NCI-H510A (cell line): Measurements from ENCODE around the gene PTPN9.
"Not testable (repeated sequence)": the region's sequence is repeated elsewhere in the genome, so short reads cannot be mapped to it uniquely, and the experiment has no call there.

ENCODE experiments used
- DNase-seq: peaks from one replicate; lab custom pipeline; 2025; lab: John Stamatoyannopoulos, UW

PTPN9 gene

DNA sequence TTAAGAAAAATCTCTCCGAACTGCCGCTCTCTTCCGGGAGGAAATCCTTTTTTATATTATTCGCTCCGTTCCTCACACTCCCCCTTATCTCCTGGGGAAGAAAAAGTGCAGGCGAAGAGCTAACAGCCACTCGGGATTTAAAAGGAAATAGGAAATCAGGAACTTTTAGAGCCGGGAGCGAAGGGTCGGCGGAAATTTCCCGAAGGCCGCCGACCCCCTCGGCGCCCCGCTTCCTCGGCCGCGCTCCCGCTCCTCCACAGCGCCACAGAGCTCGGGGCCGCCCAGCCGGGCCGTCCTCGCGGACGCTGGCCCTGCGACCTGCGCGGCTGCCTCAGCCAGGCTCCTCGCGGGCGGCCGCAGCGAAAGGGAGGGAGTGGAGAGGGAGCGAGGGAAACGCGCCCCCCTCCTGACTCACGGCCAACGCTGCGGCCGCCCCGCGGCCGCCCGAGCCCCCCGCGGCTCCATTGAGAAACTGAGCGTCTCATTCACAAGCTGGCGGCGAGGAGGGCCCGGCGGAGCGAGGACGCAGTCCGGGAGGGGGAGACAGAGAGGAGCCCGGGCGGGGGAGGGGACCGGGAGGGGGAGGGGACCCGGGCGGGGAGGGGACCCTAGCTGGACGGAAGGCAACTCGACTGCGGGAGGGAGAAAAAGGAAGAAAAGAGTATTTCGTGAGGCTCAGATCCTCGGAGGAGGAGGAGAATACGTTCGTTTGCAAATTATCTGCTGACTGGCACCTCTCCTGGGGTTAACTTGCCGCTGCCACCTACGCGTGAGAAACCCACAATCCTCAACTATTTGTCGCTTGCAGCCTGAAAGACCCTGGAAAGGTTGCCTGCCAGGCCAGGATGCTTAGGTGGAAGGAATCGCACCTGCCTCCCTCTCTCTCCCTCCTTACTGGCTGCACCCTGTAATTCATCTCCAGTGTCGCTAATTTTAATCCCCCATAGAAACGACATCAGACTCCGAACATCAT is at the start of gene PTPN9:
TSS of gene PTPN9 (minus strand) at position 368 of the 973 bp plus-strand sequence. CDS start 539 bp downstream, outside the sequence.
- DNase-seq: peak; percentile 60

GRCh38 chr15:75625542-75626347 is 46.6 kb upstream of the PTPN9 start, which contains the start of gene SNUPN:
TSS of gene SNUPN (minus strand) at chr15:75625725. CDS start at chr15:75621051, 4,674 bp downstream.
- peak; percentile 48 for DNase-seq

DNA sequence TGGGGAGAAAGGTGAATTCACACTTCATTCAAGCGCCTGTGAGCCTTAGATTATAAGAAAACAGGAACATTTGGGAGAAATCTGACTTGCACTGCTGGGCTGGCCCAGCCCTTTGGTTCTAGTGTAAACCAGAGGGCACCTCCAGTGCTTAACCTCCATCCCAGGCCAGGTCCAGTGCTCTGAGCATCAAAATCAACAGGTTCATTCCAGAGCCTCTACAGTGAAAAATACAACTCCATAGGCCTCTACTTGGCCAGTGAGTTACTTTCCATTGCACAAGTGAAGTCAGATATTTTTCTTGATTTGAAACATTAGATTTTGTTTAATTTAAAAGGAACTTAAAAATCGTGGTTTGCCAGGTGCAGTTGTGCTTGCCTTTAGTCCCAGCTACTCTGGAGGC is 43.4 kb upstream of the PTPN9 start:
- DNase-seq: no peak

DNA sequence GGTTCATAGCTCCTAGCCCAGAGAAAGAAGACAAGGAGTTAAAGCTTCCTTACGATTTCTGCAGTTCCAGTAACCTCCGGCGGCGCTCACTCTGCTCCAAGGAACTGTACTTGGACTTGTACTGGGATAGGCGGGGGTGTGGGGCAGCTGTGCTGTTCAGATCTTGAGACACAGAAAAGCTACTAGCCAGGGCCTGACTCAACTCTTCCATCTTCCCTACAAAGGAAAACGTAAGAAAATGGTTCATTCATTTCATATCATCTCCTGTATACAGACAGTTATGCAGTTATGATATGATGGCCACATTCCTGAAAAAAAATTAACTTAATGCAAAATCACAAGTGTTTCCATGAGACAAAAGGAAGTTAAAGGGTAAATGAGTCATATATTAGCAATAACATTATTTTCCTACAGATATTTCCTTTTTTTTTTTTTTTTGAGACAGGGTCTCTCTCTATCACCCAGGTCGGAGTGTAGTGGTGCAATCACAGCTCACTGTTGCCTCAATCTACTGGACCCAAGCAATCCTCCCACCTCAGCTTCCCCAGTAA is 41.8 kb upstream of the PTPN9 start:
- no peak for DNase-seq

- DNase-seq: no peak
Observed at GRCh38 chr15:75620058-75620820, 41.1 kb upstream of the PTPN9 start.

GRCh38 chr15:75616766-75617165 is 37.7 kb upstream of the PTPN9 start:
- no peak for DNase-seq

- no peak for DNase-seq
Observed at GRCh38 chr15:75606711-75607699, 27.9 kb upstream of the PTPN9 start.

DNA sequence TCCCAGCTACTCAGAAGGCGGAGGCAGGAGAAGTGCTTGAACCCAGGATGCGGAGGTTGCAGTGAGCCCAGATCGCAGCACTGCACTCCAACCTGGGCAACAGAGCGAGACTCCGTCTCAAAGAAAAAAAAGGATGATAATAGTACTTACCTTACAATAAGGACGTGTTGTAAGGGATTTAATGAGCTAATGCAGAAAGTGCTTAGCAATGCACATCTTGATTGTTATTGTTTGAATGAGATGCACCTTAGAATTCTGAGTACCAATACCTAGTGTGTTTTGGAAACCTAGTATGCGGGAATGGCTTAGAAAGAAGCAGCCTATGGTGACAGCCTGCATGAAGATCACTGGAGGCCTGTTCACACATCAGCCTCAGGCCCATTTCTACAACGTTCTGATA is 26.9 kb upstream of the PTPN9 start:
- DNase-seq: no peak

- no peak for DNase-seq
Observed at GRCh38 chr15:75599401-75599800, 20.3 kb upstream of the PTPN9 start.

GRCh38 chr15:75598361-75598760 is 19.2 kb upstream of the PTPN9 start:
- no peak for DNase-seq

- no peak for DNase-seq
Observed at GRCh38 chr15:75597667-75598341, 18.7 kb upstream of the PTPN9 start.

- no peak for DNase-seq
Observed at GRCh38 chr15:75596703-75597345, 17.7 kb upstream of the PTPN9 start.

DNA sequence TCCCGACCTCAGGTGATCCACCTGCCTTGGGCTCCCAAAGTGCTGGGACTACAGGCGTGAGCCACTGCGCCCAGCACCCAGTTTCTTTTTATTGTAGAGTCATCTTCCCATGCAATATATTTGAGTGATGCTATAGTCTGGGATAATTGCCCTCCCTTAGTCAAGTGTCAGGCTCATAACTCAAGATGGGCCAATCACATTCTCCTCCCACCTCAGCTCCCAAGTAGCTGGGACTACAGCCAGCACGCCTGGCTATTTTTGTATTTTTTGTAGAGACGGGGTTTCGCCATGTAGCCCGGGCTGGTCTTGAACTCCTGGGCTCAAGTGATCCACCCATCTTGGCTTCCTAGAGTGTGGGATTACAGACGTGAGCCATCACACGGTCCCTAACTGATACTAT is 15.2 kb upstream of the PTPN9 start:
- no peak for DNase-seq

DNA sequence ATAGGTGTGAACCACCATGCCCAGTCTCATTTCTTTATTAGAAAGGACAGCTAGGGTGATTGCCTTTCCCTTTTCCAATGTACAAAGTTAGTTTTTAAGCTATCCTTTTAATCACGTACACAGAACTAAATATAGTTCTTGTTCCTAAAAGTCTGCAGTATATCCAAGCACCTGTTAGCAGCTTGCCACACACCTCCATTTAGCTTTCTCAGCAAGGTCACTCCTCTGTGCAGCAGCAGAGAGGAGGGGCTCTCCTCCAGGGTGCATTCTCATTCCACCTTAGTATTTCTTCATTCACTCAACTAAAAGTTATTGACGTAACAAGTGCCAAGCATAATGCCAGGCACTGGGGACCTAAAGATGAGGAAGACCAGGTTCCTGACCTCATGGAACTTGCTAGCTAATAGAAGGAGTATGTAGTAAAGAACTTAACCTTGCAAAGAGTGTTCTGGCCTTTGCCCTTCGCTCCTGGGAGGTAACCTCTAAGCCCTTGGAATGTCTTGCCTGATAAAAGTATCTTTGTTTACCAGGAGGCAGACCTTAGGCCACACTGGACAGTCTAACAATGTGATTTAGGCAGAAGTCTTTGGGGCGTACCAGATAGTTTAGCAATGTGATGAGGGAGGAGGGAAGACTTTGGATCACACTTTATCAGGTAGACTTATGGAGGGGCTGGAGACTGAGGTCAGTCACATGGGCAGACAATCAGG is 12.7 kb upstream of the PTPN9 start:
- no peak for DNase-seq

GRCh38 chr15:75590239-75590638 is 11.1 kb upstream of the PTPN9 start:
- no peak for DNase-seq

DNA sequence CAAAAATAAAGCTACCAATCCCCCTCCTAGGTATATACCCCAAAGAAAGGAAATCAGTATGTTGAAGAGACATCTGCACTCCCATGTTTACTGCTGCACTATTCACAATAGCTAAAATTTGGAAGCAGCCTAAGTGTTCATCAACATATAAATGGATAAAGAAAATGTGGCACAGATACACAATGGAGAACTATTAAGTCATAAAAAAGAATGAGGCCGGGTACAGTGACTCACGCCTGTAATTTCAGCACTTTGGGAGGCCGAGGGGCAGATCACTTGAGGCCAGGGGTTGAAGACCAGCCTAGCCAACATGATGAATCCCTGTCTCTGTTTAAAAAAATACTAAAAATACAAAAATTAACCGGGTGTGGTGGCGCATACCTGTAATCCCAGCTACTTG is 10.0 kb upstream of the PTPN9 start:
- no peak for DNase-seq

GRCh38 chr15:75586422-75586821 is 7.3 kb upstream of the PTPN9 start:
- DNase-seq: not testable (repeated sequence)

GRCh38 chr15:75584121-75584520 is 5.0 kb upstream of the PTPN9 start:
- DNase-seq: no peak

DNA sequence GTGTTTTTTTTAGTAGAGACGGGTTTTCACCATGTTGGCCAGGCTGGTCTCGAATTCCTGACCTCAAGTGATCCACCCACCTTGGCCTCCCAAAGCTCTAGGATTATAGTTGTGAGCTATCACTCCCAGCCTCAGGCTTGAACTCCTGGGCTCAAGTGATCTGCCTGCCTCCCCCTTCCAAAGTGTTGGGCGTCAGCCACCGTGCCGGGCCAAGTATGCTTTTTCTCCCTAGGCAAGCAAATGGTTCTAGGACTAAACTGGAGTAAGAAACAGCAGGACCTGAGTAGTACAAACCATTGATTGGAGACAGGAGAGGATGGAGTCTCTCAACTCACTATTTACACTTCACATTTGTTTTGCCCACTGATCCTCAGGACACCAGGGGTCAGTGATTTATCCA is 4.6 kb upstream of the PTPN9 start:
- DNase-seq: no peak
